Measurements from ENCODE around the gene GNG4.

GRCh38 chr1:235599536-235599935 is 50.0 kb downstream of the GNG4 start:
- TF ChIP-seq CTCF (IDR thresholded peaks at IDR 0.05; ENCODE audit: poor library complexity) (no peak), EZH2 (IDR thresholded peaks at IDR 0.05; ENCODE audit: borderline replicate concordance) (no peak)
